SK-N-SH (cell line): ENCODE measurements around the gene PRELP. TPM values are rescaled to one million over a fixed set of nuclear protein-coding genes. Genes with fewer than 3 reads are reported as not detected.

ENCODE experiments used
- CTCF ChIA-PET: fragments of 300-600, 350-600 bp; formaldehyde crosslinking; extraction: SDS; loops from one replicate; lab custom pipeline; 2021; lab: Yijun Ruan, JAX
- POLR2A ChIA-PET: fragments of 350-600 bp; sonication (Branson Sonifier 250); formaldehyde crosslinking; extraction: SDS; loops from one replicate; lab custom pipeline; 2020; ENCODE audit warnings: antibody characterized with exemption, inconsistent platforms; lab: Yijun Ruan, JAX
- DNase-seq: peaks from one replicate; pipeline ENCODE4 v3.0.0; 2012
- H2AFZ ChIP-seq: fragments of 200-600 bp; sonication (generic); 2 replicates; pipeline ENCODE4 v1.8.1; 2016; ENCODE audit warnings: antibody characterized with exemption, mild to moderate bottlenecking, low read depth
- H3F3A ChIP-seq: fragments of 200-600 bp; sonication (generic); replicated peaks from 2 replicates; pipeline ENCODE3; 2016; ENCODE audit warnings: antibody characterized with exemption, mild to moderate bottlenecking; ENCODE audit not compliant: insufficient read depth
- H3K27ac ChIP-seq, 2 experiments: fragments of 200-500 bp in 1 of 2; fragments of 200-600 bp in 1 of 2; sonication (Bioruptor generic) in 1 of 2; sonication (generic), shearing (Covaris generic) in 1 of 2; 2 replicates each; pipeline versions ENCODE4 v1.5.1 to v1.6.1; 2014 to 2016; ENCODE audit warnings: low read depth in 2 of 2, inconsistent platforms in 1 of 2, low read length in 1 of 2, mild to moderate bottlenecking in 1 of 2, mixed read lengths in 1 of 2
- H3K27me3 ChIP-seq: fragments of 200-600 bp; sonication (generic), shearing (Covaris generic); 2 replicates; pipeline ENCODE4 v1.6.1; 2016; ENCODE audit warnings: mixed run types; ENCODE audit not compliant: insufficient read depth
- H3K36me3 ChIP-seq, 2 experiments: fragments of 200-500 bp in 1 of 2; fragments of 200-600 bp in 1 of 2; sonication (Bioruptor generic) in 1 of 2; sonication (generic) in 1 of 2; replicated peaks in 1 of 2; 2 replicates each; pipeline versions ENCODE3 to v1.5.1; 2014 to 2016; ENCODE audit warnings: low read length in 1 of 2, mild to moderate bottlenecking in 1 of 2; ENCODE audit not compliant: insufficient read depth in 2 of 2, control insufficient read depth in 1 of 2
- H3K4me1 ChIP-seq, 2 experiments: fragments of 200-500 bp in 1 of 2; fragments of 200-600 bp in 1 of 2; sonication (Bioruptor generic) in 1 of 2; sonication (generic), shearing (Covaris generic) in 1 of 2; 2 replicates each; pipeline versions ENCODE4 v1.5.1 to v1.6.1; 2014 to 2016; ENCODE audit warnings: low read depth in 1 of 2, low read length in 1 of 2, mixed run types in 1 of 2; ENCODE audit not compliant: insufficient read depth in 2 of 2, control insufficient read depth in 1 of 2
- H3K4me2 ChIP-seq: fragments of 200-600 bp; sonication (generic), shearing (Covaris generic); 2 replicates; pipeline ENCODE4 v1.6.1; 2017; ENCODE audit warnings: mixed run types
- H3K4me3 ChIP-seq, 2 experiments: fragments of 200-500 bp in 1 of 2; fragments of 200-600 bp in 1 of 2; sonication (Bioruptor generic) in 1 of 2; sonication (generic), shearing (Covaris generic) in 1 of 2; 2 replicates each; pipeline versions ENCODE4 v1.5.1 to v1.8.1; 2014 to 2016; ENCODE audit warnings: low read depth in 2 of 2, inconsistent platforms in 1 of 2, low read length in 1 of 2, mild to moderate bottlenecking in 1 of 2, mixed read lengths in 1 of 2, moderate library complexity in 1 of 2
- H3K79me2 ChIP-seq: fragments of 200-600 bp; sonication (generic); 2 replicates; pipeline ENCODE4 v1.8.1; 2017; ENCODE audit warnings: mild to moderate bottlenecking; ENCODE audit not compliant: insufficient read depth
- H3K9ac ChIP-seq: fragments of 200-600 bp; sonication (generic); 2 replicates; pipeline ENCODE4 v1.6.1; 2017; ENCODE audit warnings: mixed run types
- H3K9me2 ChIP-seq: fragments of 200-600 bp; sonication (generic); 2 replicates; pipeline ENCODE4 v1.6.1; 2017; ENCODE audit warnings: mixed run types
- H3K9me3 ChIP-seq: fragments of 200-600 bp; sonication (generic); 2 replicates; pipeline ENCODE4 v1.6.1; 2017; ENCODE audit warnings: mixed run types, mild to moderate bottlenecking, moderate library complexity
- H4K20me1 ChIP-seq: fragments of 200-600 bp; sonication (generic); 2 replicates; pipeline ENCODE4 v1.6.1; 2017; ENCODE audit warnings: mild to moderate bottlenecking, mixed run types; ENCODE audit not compliant: insufficient read depth
- ELF1 ChIP-seq: IDR thresholded peaks from 2 replicates; pipeline ENCODE4 v1.4.0; 2012
- EP300 ChIP-seq, 2 experiments: IDR thresholded peaks; 2 replicates each; pipeline versions ENCODE4 v1.4.0 to v1.6.1; 2012; ENCODE audit warnings: borderline replicate concordance in 1 of 2, low read depth in 1 of 2, low read length in 1 of 2
- GATA2 ChIP-seq: sonication (generic); formaldehyde crosslinking; IDR thresholded peaks from 2 replicates; pipeline ENCODE4 v1.5.0; 2020; ENCODE audit warnings: mild to moderate bottlenecking, missing genetic modification reagents
- JUND ChIP-seq: IDR thresholded peaks from 2 replicates; pipeline ENCODE4 v1.4.0; 2012
- MXI1 ChIP-seq: IDR thresholded peaks from 2 replicates; pipeline ENCODE4 v1.6.1; 2012; ENCODE audit warnings: mild to moderate bottlenecking, low read depth, low read length, improper control_type of control experiment
- NFIC ChIP-seq: IDR thresholded peaks from 2 replicates; pipeline ENCODE4 v1.4.0; 2012; ENCODE audit warnings: borderline replicate concordance
- NRF1 ChIP-seq: IDR thresholded peaks from 2 replicates; pipeline ENCODE4 v1.6.1; 2012; ENCODE audit warnings: low read depth, mild to moderate bottlenecking, low read length
- POLR2AphosphoS5 ChIP-seq: IDR thresholded peaks from 2 replicates; pipeline ENCODE4 v1.6.1; 2012; ENCODE audit warnings: low read depth, low read length
- RCOR1 ChIP-seq: fragments of 150-350 bp; IDR thresholded peaks from 2 replicates; pipeline ENCODE4 v1.6.1; 2017; ENCODE audit warnings: antibody characterized with exemption, low read length
- RFX5 ChIP-seq: IDR thresholded peaks from 2 replicates; pipeline ENCODE4 v1.6.1; 2012; ENCODE audit warnings: mild to moderate bottlenecking, improper control_type of control experiment, low read length
- RXRA ChIP-seq: IDR thresholded peaks from 2 replicates; pipeline ENCODE4 v1.4.0; 2012; ENCODE audit warnings: low read depth, mild to moderate bottlenecking, borderline replicate concordance
- SIN3A ChIP-seq: IDR thresholded peaks from 2 replicates; pipeline ENCODE4 v1.6.1; 2012; ENCODE audit warnings: low read depth, mild to moderate bottlenecking, low read length, moderate library complexity, borderline replicate concordance
- SMC3 ChIP-seq: IDR thresholded peaks from 2 replicates; pipeline ENCODE4 v1.6.1; 2012; ENCODE audit warnings: low read depth, low read length, improper control_type of control experiment
- YY1 ChIP-seq: IDR thresholded peaks from 2 replicates; pipeline ENCODE4 v1.4.0; 2012; ENCODE audit warnings: low read depth, mild to moderate bottlenecking
- WGBS: methylation state at CpG from one replicate; pipeline ENCODE4 v1.1.6; 2017; ENCODE audit warnings: low lambda C conversion rate; 5-methylcytosine and 5-hydroxymethylcytosine counted together
- polyA plus RNA-seq, 3 experiments: library from polyadenylated mRNA; depleted of rRNA; stranded (reverse); fragments of >200 nt; gene quantifications; 2 replicates each; pipeline ENCODE4 v1.2.3, GENCODE V29; 2012
- TF ChIP-seq, protein P1 (sequence below): IDR thresholded peaks from 2 replicates; pipeline ENCODE4 v1.6.1; 2012; ENCODE audit warnings: mild to moderate bottlenecking, low read depth, low read length, moderate library complexity
- TF ChIP-seq, protein P2 (sequence below): IDR thresholded peaks from 2 replicates; pipeline ENCODE4; 2012
- TF ChIP-seq, protein P3 (sequence below): fragments of 150-350 bp; IDR thresholded peaks from 2 replicates; pipeline ENCODE4 v1.6.1; 2017; ENCODE audit warnings: antibody characterized with exemption, low read length, low read depth, borderline replicate concordance
- TF ChIP-seq, protein P4 (sequence below): fragments of 150-350 bp; IDR thresholded peaks from 2 replicates; pipeline ENCODE4 v1.6.1; 2016; ENCODE audit warnings: mild to moderate bottlenecking, low read depth, low read length
- TF ChIP-seq, protein P5 (sequence below): fragments of 200-600 bp; sonication (generic); IDR thresholded peaks from 2 replicates; pipeline ENCODE4 v1.6.1; 2017; ENCODE audit warnings: antibody characterized with exemption, mild to moderate bottlenecking, moderate library complexity

PRELP gene
- polyA plus RNA-seq, 1 of the 3 experiments (the other 2 are of a cell fraction), result 0.48 TPM

DNA sequence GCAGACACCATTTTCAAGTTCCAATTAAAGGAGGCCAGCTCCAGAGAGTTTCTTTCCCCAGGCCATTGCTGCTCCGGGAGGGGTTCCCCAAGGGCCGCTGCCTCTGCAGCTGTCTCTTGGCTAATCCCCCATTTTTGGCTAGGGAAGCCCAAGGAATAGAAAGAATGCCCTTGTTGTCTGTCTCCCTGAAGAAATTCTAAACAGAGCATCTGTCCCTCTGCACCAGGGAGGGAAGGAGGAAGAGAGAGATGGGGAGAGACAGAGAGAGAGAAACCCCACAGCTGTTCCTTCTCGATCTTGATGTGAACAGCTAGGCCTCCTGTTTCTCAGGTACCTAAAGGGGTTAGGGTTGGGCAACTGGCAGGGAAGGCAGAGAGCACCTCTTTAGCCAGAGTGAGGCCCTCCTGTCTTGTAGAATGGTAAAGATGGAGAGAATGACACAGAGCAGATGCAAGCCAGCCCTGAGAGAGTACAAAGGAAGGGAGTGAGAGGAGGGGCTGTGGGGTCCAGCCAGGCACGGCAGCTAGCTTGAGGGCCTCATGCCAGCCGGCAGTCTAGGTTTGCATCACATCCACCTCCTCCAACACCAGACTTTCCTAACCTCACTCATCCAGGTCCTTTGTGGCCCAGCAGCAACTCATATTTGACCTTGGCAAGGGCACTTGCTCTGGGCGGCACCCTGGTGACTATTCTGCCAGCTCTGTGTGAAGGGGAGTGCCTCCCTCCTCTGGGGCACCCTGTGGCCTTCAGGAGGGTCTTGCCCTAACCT, 31.4 kb downstream of the PRELP start (continued):
- TF ChIP-seq NFIC (peak; percentile 76), RXRA (peak; percentile 69; the same call in 1 of the 2 replicates), SMC3 (peak; percentile 14; the same call in 1 of the 2 replicates), POLR2AphosphoS5 (peak; percentile 24; the same call in 1 of the 2 replicates), MXI1 (no peak), YY1 (no peak)

DNA sequence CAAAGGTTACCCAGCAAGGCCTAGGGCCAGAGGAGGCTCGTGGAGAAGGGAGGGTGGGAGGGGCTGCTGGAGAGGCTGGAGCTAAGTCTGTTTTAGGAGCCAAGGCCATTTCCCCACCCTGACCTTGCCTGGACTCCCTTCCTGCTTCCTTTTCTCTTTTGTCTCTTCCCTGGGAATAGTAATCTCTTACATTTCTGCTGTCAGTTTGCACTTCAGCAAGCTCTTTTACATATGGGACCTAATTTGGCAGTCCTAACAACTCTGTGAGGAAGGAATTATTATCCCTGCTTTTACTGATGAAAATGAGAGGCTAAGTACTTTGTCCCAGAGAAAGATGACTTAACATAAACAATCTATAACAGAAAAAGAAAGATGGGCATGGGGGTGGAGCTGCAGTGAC, 32.2 kb downstream of the PRELP start:
- H3K79me2 ChIP-seq, result no peaks in the 10 kb centered on the region
- peaks cover 31 to 38% of the 10 kb centered on the region in 2 experiments for H3K4me1 ChIP-seq
- H3K27ac ChIP-seq, result peak overlapping the region; percentile 60 to 63
- POLR2A ChIA-PET, result interaction anchor here (1.9 kb wide), 1 partner anchor 48 kb away, joined by 4 read pairs; no protein-coding TSS in a partner anchor
- TF ChIP-seq POLR2AphosphoS5 (no peak), RCOR1 (no peak), JUND (no peak), EP300 (IDR thresholded peaks at IDR 0.05; ENCODE audit: borderline replicate concordance in 1 of 2, low read depth in 1 of 2, low read length in 1 of 2) (no peak), MXI1 (no peak), RFX5 (no peak), SMC3 (no peak), GATA2 (CRISPR knock-in tag) (no peak), NRF1 (no peak), RXRA (no peak), YY1 (no peak), NFIC (no peak), ELF1 (no peak), SIN3A (no peak)
- TF ChIP-seq, protein P1, sequence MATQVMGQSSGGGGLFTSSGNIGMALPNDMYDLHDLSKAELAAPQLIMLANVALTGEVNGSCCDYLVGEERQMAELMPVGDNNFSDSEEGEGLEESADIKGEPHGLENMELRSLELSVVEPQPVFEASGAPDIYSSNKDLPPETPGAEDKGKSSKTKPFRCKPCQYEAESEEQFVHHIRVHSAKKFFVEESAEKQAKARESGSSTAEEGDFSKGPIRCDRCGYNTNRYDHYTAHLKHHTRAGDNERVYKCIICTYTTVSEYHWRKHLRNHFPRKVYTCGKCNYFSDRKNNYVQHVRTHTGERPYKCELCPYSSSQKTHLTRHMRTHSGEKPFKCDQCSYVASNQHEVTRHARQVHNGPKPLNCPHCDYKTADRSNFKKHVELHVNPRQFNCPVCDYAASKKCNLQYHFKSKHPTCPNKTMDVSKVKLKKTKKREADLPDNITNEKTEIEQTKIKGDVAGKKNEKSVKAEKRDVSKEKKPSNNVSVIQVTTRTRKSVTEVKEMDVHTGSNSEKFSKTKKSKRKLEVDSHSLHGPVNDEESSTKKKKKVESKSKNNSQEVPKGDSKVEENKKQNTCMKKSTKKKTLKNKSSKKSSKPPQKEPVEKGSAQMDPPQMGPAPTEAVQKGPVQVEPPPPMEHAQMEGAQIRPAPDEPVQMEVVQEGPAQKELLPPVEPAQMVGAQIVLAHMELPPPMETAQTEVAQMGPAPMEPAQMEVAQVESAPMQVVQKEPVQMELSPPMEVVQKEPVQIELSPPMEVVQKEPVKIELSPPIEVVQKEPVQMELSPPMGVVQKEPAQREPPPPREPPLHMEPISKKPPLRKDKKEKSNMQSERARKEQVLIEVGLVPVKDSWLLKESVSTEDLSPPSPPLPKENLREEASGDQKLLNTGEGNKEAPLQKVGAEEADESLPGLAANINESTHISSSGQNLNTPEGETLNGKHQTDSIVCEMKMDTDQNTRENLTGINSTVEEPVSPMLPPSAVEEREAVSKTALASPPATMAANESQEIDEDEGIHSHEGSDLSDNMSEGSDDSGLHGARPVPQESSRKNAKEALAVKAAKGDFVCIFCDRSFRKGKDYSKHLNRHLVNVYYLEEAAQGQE, result no peak
- TF ChIP-seq, protein P2, sequence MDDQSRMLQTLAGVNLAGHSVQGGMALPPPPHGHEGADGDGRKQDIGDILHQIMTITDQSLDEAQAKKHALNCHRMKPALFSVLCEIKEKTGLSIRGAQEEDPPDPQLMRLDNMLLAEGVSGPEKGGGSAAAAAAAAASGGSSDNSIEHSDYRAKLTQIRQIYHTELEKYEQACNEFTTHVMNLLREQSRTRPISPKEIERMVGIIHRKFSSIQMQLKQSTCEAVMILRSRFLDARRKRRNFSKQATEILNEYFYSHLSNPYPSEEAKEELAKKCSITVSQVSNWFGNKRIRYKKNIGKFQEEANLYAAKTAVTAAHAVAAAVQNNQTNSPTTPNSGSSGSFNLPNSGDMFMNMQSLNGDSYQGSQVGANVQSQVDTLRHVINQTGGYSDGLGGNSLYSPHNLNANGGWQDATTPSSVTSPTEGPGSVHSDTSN, result no peak
- TF ChIP-seq, protein P3, sequence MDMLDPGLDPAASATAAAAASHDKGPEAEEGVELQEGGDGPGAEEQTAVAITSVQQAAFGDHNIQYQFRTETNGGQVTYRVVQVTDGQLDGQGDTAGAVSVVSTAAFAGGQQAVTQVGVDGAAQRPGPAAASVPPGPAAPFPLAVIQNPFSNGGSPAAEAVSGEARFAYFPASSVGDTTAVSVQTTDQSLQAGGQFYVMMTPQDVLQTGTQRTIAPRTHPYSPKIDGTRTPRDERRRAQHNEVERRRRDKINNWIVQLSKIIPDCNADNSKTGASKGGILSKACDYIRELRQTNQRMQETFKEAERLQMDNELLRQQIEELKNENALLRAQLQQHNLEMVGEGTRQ, result no peak
- TF ChIP-seq, protein P4, sequence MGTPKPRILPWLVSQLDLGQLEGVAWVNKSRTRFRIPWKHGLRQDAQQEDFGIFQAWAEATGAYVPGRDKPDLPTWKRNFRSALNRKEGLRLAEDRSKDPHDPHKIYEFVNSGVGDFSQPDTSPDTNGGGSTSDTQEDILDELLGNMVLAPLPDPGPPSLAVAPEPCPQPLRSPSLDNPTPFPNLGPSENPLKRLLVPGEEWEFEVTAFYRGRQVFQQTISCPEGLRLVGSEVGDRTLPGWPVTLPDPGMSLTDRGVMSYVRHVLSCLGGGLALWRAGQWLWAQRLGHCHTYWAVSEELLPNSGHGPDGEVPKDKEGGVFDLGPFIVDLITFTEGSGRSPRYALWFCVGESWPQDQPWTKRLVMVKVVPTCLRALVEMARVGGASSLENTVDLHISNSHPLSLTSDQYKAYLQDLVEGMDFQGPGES, result no peak
- TF ChIP-seq, protein P5, sequence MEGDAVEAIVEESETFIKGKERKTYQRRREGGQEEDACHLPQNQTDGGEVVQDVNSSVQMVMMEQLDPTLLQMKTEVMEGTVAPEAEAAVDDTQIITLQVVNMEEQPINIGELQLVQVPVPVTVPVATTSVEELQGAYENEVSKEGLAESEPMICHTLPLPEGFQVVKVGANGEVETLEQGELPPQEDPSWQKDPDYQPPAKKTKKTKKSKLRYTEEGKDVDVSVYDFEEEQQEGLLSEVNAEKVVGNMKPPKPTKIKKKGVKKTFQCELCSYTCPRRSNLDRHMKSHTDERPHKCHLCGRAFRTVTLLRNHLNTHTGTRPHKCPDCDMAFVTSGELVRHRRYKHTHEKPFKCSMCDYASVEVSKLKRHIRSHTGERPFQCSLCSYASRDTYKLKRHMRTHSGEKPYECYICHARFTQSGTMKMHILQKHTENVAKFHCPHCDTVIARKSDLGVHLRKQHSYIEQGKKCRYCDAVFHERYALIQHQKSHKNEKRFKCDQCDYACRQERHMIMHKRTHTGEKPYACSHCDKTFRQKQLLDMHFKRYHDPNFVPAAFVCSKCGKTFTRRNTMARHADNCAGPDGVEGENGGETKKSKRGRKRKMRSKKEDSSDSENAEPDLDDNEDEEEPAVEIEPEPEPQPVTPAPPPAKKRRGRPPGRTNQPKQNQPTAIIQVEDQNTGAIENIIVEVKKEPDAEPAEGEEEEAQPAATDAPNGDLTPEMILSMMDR, result no peak
- WGBS, result 33% methylated on average over 1 of the region's 1 CpG
- H3K36me3 ChIP-seq, result no peaks in the 10 kb centered on the region
- H3K9me3 ChIP-seq, result no peaks in the 10 kb centered on the region
- H3F3A ChIP-seq, result peaks cover 9% of the 10 kb centered on the region
- H3K27me3 ChIP-seq, result no peaks in the 10 kb centered on the region
- H2AFZ ChIP-seq, result no peak overlapping the region
- CTCF ChIA-PET, result interaction anchor here (0.7 to 11.2 kb wide), 11 partner anchors 9 to 240 kb away, joined by 3 to 222 read pairs (median 5); partner anchors contain the start of genes ATP2B4 and OPTC
- H3K9me2 ChIP-seq, result no peaks in the 10 kb centered on the region
- no peak for DNase-seq
- peak overlapping the region; percentile 8; the same call in 1 of the 2 replicates for H3K9ac ChIP-seq
- 0 out of 2 replicates have a peak overlapping the region, but pooled peaks have one; percentile 7 for H3K4me2 ChIP-seq
- H3K4me3 ChIP-seq, result no peak overlapping the region
- H4K20me1 ChIP-seq, result no peaks in the 10 kb centered on the region
